Measurements from ENCODE around the gene YJEFN3.

- TF ChIP-seq POLR2AphosphoS5 (IDR thresholded peaks at IDR 0.05; ENCODE audit: insufficient read depth, low read depth, low read length), result no peak
- TF ChIP-seq CTCF (IDR thresholded peaks at IDR 0.05; ENCODE audit: extremely low read depth in 1 of 2, insufficient read depth in 1 of 2, low read depth in 1 of 2, low read length in 2 of 2), result no peak
- TF ChIP-seq JUN (IDR thresholded peaks at IDR 0.05; ENCODE audit: borderline replicate concordance, insufficient read depth, insufficient read length, low read depth), result no peak
- peak; percentile 23 for TF ChIP-seq POLR2A (IDR thresholded peaks at IDR 0.05; ENCODE audit: low read depth, low read length)
- TF ChIP-seq EZH2 (IDR thresholded peaks at IDR 0.05; ENCODE audit: borderline replicate concordance, low read depth, low read length, severe bottlenecking), result no peak
- no peak for TF ChIP-seq GATA2 (IDR thresholded peaks at IDR 0.05; ENCODE audit: insufficient read depth, insufficient read length, low read depth, low read length)
These were observed 14.5 kb upstream of the YJEFN3 start for GRCh38 chr19:19514215-19514657.
